ENCODE measurements around the gene LITAF. TPM values are rescaled to one million over a fixed set of nuclear protein-coding genes. Genes with fewer than 3 reads are reported as not detected.

The LITAF gene
- total and polyA plus RNA-seq, 12 donors: 17.3 to 83.2 (median 51.3) TPM

GRCh38 chr16:11539641-11540050 lies 47.1 kb downstream of the LITAF start:
- WGBS, 4 donors: 54 to 70% (median 66%) methylated on average over 4 of the region's 4 CpGs
- TF ChIP-seq CTCF (IDR thresholded peaks at IDR 0.05): no peak
- no peak for TF ChIP-seq POLR2A (IDR thresholded peaks at IDR 0.05)
- intact Hi-C loops (cut with DNase I): loop anchor here in 1 of 2 donors (10.0 kb wide), 1 partner anchor 175 kb away; no protein-coding TSS in a partner anchor

GRCh38 chr16:11538880-11539279 lies 47.8 kb downstream of the LITAF start:
- Histone ChIP-seq H3K9me3 (replicated peaks in 1 of 3) (no peaks in the 10 kb centered on the region), H3K36me3 (replicated peaks in 1 of 2) (no peaks in the 10 kb centered on the region), H3K4me1 (replicated peaks in 1 of 2) (no peaks in the 10 kb centered on the region), H3K4me3 (no peak overlapping the region), H3K27ac (no peak overlapping the region), H3K27me3 (no peaks in the 10 kb centered on the region)
- no peak for TF ChIP-seq POLR2A (IDR thresholded peaks at IDR 0.05)
- TF ChIP-seq CTCF (IDR thresholded peaks at IDR 0.05): no peak
- no peak for DNase-seq
- intact Hi-C loops (cut with DNase I): loop anchor here in 1 of 2 donors (10.0 kb wide), 1 partner anchor 176 kb away; no protein-coding TSS in a partner anchor
- 71 to 92% (median 81%) methylated on average over 3 to 9 of the region's 9 CpGs for WGBS, 4 donors

More at GRCh38 chr16:11539641-11540050, 47.1 kb downstream of the LITAF start:
- no peak overlapping the region for H3K4me3 ChIP-seq
- no peaks in the 10 kb centered on the region for H3K4me1 ChIP-seq (replicated peaks in 1 of 2)
- no peaks in the 10 kb centered on the region for H3K9me3 ChIP-seq (replicated peaks in 1 of 3)
- no peak overlapping the region for H3K27ac ChIP-seq
- H3K36me3 ChIP-seq (replicated peaks in 1 of 2): no peaks in the 10 kb centered on the region
- no peak for DNase-seq
- H3K27me3 ChIP-seq: no peaks in the 10 kb centered on the region

- WGBS, 4 donors: 85 to 91% (median 89%) methylated on average over 14 to 15 of the region's 15 CpGs
- Histone ChIP-seq H3K36me3 (replicated peaks in 1 of 2) (no peaks in the 10 kb centered on the region), H3K4me3 (no peak overlapping the region), H3K27me3 (no peaks in the 10 kb centered on the region), H3K9me3 (replicated peaks in 1 of 3) (no peaks in the 10 kb centered on the region), H3K4me1 (replicated peaks in 1 of 2) (no peaks in the 10 kb centered on the region), H3K27ac (no peak overlapping the region)
- no peak for TF ChIP-seq POLR2A (IDR thresholded peaks at IDR 0.05)
- TF ChIP-seq CTCF (IDR thresholded peaks at IDR 0.05): no peak
- intact Hi-C loops (cut with DNase I): loop anchor here in 1 of 2 donors (10.0 kb wide), 1 partner anchor 179 kb away; no protein-coding TSS in a partner anchor
- no peak for DNase-seq
Observed at GRCh38 chr16:11536104-11536866, 50.4 kb downstream of the LITAF start.

- H3K27me3 ChIP-seq: no peaks in the 10 kb centered on the region
- no peak overlapping the region for H3K27ac ChIP-seq
- no peak for DNase-seq
- 74 to 87% (median 82%) methylated on average over 10 to 11 of the region's 11 CpGs for WGBS, 4 donors
- no peak for TF ChIP-seq CTCF (IDR thresholded peaks at IDR 0.05)
- no peak for TF ChIP-seq POLR2A (IDR thresholded peaks at IDR 0.05)
- no peaks in the 10 kb centered on the region for H3K36me3 ChIP-seq (replicated peaks in 1 of 2)
- intact Hi-C loops (cut with DNase I): loop anchor here in 1 of 2 donors (10.0 kb wide), 1 partner anchor 179 kb away; no protein-coding TSS in a partner anchor
- H3K4me3 ChIP-seq: no peak overlapping the region
- H3K9me3 ChIP-seq (replicated peaks in 1 of 3): no peaks in the 10 kb centered on the region
- no peaks in the 10 kb centered on the region for H3K4me1 ChIP-seq (replicated peaks in 1 of 2)
Observed at GRCh38 chr16:11535494-11535893, 51.2 kb downstream of the LITAF start.

All from adrenal gland (tissue), 12 donors.